SK-N-SH treated with all-trans-retinoic acid at 6 μM for 48 hours (cell line): Measurements from ENCODE around the gene C15orf61.

Experiments
- ARNTL ChIP-seq: fragments of 450-650 bp; formaldehyde crosslinking; IDR thresholded peaks from 2 replicates; pipeline ENCODE4 v1.5.0; 2020; ENCODE audit warnings: low read depth, mild to moderate bottlenecking, moderate library complexity, borderline replicate concordance
- BACH2 ChIP-seq: fragments of 250-450 bp; sonication (Bioruptor Pico); IDR thresholded peaks from 2 replicates; pipeline ENCODE4 v1.9.0; 2021; ENCODE audit warnings: mild to moderate bottlenecking, borderline replicate concordance
- CREB5 ChIP-seq: fragments of 250-450 bp; sonication (Bioruptor Pico); IDR thresholded peaks from 2 replicates; pipeline ENCODE4 v1.5.1; 2020; ENCODE audit warnings: low read depth, mild to moderate bottlenecking, moderate library complexity
- CSDC2 ChIP-seq: fragments of 250-450 bp; sonication (Bioruptor Pico); IDR thresholded peaks from 2 replicates; pipeline ENCODE4 v1.5.0; 2020; ENCODE audit warnings: mild to moderate bottlenecking, moderate library complexity
- PATZ1 ChIP-seq: fragments of 250-450 bp; sonication (Bioruptor Pico); IDR thresholded peaks from 2 replicates; pipeline ENCODE4 v1.8.0; 2020; ENCODE audit warnings: mild to moderate bottlenecking, moderate library complexity, borderline replicate concordance
- PPARA ChIP-seq: fragments of 250-450 bp; sonication (Bioruptor Pico); IDR thresholded peaks from 2 replicates; pipeline ENCODE4 v1.5.0; 2020; ENCODE audit warnings: mild to moderate bottlenecking, borderline replicate concordance
- SNAI2 ChIP-seq: fragments of 250-450 bp; sonication (Bioruptor Pico); IDR thresholded peaks from 2 replicates; pipeline ENCODE4 v1.5.0; 2020; ENCODE audit warnings: mild to moderate bottlenecking, moderate library complexity
- TOX ChIP-seq: fragments of 250-450 bp; sonication (Bioruptor Pico); IDR thresholded peaks from 2 replicates; pipeline ENCODE4 v1.8.0; 2021; ENCODE audit warnings: mild to moderate bottlenecking, moderate library complexity, borderline replicate concordance
- ZFP3 ChIP-seq: fragments of 250-450 bp; sonication (Bioruptor Pico); IDR thresholded peaks from 2 replicates; pipeline ENCODE4 v1.5.0; 2020; ENCODE audit warnings: mild to moderate bottlenecking, moderate library complexity

- TF ChIP-seq PATZ1 (CRISPR knock-in tag) (no peak), BACH2 (CRISPR knock-in tag) (no peak), CSDC2 (no peak), ARNTL (CRISPR knock-in tag) (no peak), SNAI2 (CRISPR knock-in tag) (no peak), CREB5 (CRISPR knock-in tag) (no peak), TOX (CRISPR knock-in tag) (no peak), PPARA (CRISPR knock-in tag) (no peak), ZFP3 (CRISPR knock-in tag) (no peak)
Observed at GRCh38 chr15:67534360-67534759, 13.4 kb downstream of the C15orf61 start.
